Natural killer cell treated with Interleukin-12 subunit alpha and Interleukin-12 subunit beta and Interleukin-15 and Interleukin-18, amount 100 ng/mL, for 72 hours (primary cell): ENCODE results near the gene GAB3. TPM values are rescaled to one million over a fixed set of nuclear protein-coding genes. Genes with fewer than 3 reads are reported as not detected.

Source experiments
- ATAC-seq, 2 donors: fragments of 150-1000 bp; cut with Tn5 transposase in 1 of 2; sonication (Bioruptor Pico), chemical (Tn5 transposase) in 1 of 2; 2 replicates each; pipeline ENCODE4 v1.10.0; 2021
- DNase-seq: peaks from one replicate; pipeline ENCODE4 v3.0.0; 2022; ENCODE audit warnings: low spot score
- H3K27ac Mint-ChIP-seq, 2 donors: 1 replicate in 1 of 2; 2 replicates in 1 of 2; pipeline ENCODE4 v1.8.0; 2022; ENCODE audit warnings: mixed read lengths in 2 of 2, mild to moderate bottlenecking in 1 of 2, moderate library complexity in 1 of 2
- H3K27me3 Mint-ChIP-seq, 2 donors: 1 replicate in 1 of 2; 2 replicates in 1 of 2; pipeline ENCODE4 v1.8.0; 2022; ENCODE audit warnings: mixed read lengths in 2 of 2
- H3K36me3 Mint-ChIP-seq: one replicate; pipeline ENCODE4 v1.8.0; 2022; ENCODE audit warnings: mixed read lengths
- H3K4me1 Mint-ChIP-seq, 2 donors: 1 replicate in 1 of 2; 2 replicates in 1 of 2; pipeline ENCODE4 v1.8.0; 2022; ENCODE audit warnings: low read depth in 2 of 2, mixed read lengths in 2 of 2, mild to moderate bottlenecking in 1 of 2
- H3K4me3 Mint-ChIP-seq: one replicate; pipeline ENCODE4 v1.8.0; 2022; ENCODE audit warnings: mixed read lengths
- H3K9me3 Mint-ChIP-seq: 2 replicates; pipeline ENCODE4 v1.8.0; 2022; ENCODE audit warnings: mixed read lengths
- total RNA-seq, 2 donors: library from RNA; stranded (reverse); gene quantifications; one replicate each; pipeline ENCODE4 v1.2.3, GENCODE V29; 2022

Gene GAB3
- total RNA-seq, 2 donors from 2014 or later, result 20.3 to 28.3 TPM

DNA sequence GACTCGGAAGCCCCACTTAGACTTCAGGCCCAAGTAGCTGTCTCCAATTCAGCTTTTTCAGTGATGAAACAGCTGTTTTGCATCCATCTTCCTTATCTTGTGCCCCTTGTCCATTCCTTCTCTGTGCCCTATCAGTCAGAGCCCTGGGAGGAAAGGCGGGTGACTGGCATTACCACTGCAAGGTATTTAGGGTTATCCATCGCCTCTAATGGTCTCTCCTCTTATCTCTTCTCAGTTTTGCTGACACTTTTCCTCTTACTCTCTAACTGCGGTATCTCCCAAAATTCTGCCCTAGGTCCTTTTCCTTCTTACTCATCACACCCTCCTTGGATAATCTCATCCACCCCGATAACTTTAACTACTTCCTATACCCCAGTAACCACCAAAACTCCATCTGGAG is 13.7 kb downstream of the GAB3 start:
- H3K4me3 Mint-ChIP-seq, result peak overlapping the region; percentile 83
- H3K9me3 Mint-ChIP-seq, result no peaks in the 10 kb centered on the region
- DNase-seq (no peak), ATAC-seq (no peak)
- H3K27me3 Mint-ChIP-seq, result no peaks in the 10 kb centered on the region
- peak overlapping the region; percentile 95 to 99 for H3K27ac Mint-ChIP-seq
- H3K36me3 Mint-ChIP-seq, result peaks cover 10% of the 10 kb centered on the region
- peaks cover 64 to 79% of the 10 kb centered on the region in 2 donors for H3K4me1 Mint-ChIP-seq

DNA sequence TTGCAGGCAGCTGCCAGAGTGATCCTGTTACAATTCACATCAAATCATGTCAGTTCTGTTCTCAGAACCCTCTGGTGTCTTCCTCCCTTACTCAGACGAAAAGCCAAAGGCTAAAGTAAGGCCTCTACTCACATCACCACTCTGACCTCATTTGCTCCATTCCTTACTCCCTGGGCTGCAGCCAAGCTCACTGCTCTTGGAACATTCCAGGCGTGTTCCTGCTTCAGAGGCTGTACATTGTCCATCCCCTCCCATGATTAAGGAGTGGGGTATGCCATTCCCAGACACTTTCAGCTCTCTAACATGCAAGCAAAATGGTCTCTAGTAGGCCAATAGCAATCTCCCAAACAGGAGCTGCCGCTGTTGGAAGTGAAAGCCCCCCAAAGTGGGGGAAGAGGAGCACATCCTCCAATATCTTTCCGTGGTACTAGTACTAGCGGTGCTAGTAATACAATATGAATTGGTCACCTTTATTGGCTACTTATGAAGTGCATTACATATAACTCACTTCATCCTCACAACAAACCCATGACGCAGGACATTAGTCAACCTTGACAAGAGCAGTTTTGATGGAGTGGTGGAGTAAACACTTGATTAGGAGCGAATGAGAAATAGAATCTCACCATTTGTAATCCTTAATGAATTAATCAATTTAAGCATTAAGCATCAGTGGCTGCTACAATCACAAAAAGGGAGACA is 15.0 kb downstream of the GAB3 start:
- Mint-ChIP-seq H3K4me1 (peaks cover 69 to 92% of the 10 kb centered on the region in 2 donors), H3K27ac (peak overlapping the region; percentile 95 to 99), H3K4me3 (peak overlapping the region; percentile 83), H3K9me3 (no peaks in the 10 kb centered on the region), H3K36me3 (peaks cover 10% of the 10 kb centered on the region), H3K27me3 (no peaks in the 10 kb centered on the region)
- ATAC-seq (no peak), DNase-seq (no peak)

DNA sequence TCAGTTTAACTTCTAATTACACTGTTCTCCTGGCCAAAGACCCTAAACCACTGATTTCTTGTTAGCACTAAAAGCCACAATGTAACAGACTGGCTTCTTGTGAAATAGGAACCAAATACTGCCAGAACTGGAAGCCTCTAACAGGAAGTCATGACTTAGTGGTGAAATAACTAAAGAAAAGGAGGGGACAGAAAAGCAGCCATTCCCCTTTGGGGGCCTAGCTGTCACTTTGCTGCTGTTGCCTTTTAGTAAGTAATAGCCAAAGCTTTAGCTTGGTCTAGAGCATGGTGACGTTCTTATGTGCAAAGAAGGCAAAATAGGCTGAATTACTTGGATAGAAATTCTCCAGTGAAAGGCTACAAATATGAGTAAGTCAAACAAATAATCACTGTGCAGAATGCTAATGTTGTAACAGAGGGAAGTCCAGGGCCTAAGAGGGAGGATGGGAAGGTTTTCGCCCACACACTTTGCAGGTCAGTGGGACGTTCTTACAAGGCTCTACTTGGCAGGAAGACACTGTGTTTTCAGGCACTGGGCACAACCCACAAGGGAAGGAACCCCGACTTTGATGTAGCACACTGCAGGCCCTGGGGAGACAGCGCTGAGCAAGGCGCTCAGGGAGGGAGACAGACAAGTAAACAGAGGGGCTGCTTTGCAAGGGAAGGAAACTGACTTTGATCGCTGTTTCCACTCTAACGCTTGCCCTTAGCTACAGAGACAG is 16.7 kb downstream of the GAB3 start:
- Mint-ChIP-seq H3K4me3 (peak overlapping the region; percentile 83), H3K36me3 (peaks cover 10% of the 10 kb centered on the region), H3K4me1 (peaks cover 75 to 96% of the 10 kb centered on the region in 2 donors), H3K27me3 (no peaks in the 10 kb centered on the region), H3K27ac (peak overlapping the region; percentile 95 to 99), H3K9me3 (no peaks in the 10 kb centered on the region)
- DNase-seq (peak; percentile 76), ATAC-seq (peak; percentile 62 to 76)

DNA sequence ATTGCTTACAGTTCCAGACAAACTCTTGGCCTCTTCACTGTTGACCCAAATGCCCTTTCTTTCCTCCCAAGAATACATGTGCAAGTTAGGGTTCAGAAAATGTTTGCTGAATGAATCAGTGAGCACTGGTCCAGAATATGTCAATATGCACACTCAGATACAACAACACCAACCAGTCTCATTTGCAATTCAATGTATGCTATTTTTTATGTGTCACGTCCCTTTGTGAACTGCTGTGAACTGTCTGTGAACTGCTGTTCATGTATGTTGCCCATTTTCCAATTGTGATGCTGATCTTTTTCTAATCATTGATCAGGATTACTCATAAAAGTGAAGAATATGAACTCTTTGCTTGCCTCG is 17.8 kb downstream of the GAB3 start:
- no peaks in the 10 kb centered on the region for H3K9me3 Mint-ChIP-seq
- peaks cover 80 to 96% of the 10 kb centered on the region in 2 donors for H3K4me1 Mint-ChIP-seq
- peaks cover 10% of the 10 kb centered on the region for H3K36me3 Mint-ChIP-seq
- no peaks in the 10 kb centered on the region for H3K27me3 Mint-ChIP-seq
- ATAC-seq, result peak in 1 of 2 donors; percentile 45
- peak overlapping the region; percentile 83 for H3K4me3 Mint-ChIP-seq
- H3K27ac Mint-ChIP-seq, result peak overlapping the region; percentile 95 to 99
- no peak for DNase-seq

DNA sequence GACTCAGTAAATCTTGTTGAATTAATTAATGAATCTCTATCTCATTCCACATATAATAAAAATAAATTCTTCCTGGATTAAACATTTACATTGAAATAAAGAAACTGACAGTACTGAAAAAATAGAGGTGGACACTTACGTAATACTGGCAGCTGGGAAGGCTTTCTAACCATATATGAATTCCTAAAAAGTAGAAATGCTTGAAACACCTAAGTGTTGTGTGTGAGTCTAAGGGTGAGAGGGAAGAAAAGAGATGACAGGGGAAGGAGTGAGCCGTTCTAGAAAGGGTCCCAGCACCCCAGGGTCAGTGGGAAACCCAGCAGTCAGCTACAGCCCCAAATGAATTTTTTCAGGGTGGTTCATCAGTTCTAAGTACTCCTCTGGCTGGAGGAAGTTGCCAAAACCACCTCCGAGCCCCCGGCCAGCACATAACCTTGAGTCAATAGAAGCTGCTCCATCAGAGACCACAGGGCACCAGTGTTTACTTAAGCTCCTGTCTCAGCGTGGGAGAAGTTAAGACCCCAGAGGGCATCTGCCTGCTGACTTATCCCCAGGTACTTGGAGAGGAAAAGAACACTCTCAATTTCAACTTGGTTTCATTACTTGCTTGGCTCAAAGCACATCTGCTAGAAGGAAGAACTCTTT is 18.3 kb downstream of the GAB3 start:
- ATAC-seq (peak; percentile 26 to 42), DNase-seq (peak; percentile 73)
- peaks cover 10% of the 10 kb centered on the region for H3K36me3 Mint-ChIP-seq
- peak overlapping the region; percentile 95 to 99 for H3K27ac Mint-ChIP-seq
- peaks cover 78 to 97% of the 10 kb centered on the region in 2 donors for H3K4me1 Mint-ChIP-seq
- peak overlapping the region; percentile 83 for H3K4me3 Mint-ChIP-seq
- no peaks in the 10 kb centered on the region for H3K27me3 Mint-ChIP-seq
- no peaks in the 10 kb centered on the region for H3K9me3 Mint-ChIP-seq

DNA sequence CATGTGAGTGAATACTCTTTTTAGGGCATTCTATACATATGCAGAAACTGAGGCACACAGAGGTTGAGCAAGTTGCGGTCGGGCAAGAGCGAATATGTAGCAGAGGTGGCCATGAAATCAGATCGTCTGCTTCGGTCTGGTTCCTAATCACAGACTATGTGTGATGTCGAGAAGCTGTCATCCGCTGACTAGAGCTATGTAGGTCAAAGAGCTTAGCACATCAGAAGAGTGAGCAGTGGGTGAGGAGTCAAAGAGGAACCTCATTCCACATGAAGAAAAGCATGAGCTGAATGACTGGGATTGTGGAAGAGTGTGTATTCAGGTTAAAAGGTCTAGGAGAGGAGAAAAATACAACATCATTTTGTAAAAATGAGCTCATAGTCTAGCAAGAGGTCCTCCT is 19.0 kb downstream of the GAB3 start:
- H3K36me3 Mint-ChIP-seq, result peaks cover 9% of the 10 kb centered on the region
- no peaks in the 10 kb centered on the region for H3K9me3 Mint-ChIP-seq
- ATAC-seq (peak; percentile 76 to 78), DNase-seq (peak; percentile 71)
- peaks cover 78 to 97% of the 10 kb centered on the region in 2 donors for H3K4me1 Mint-ChIP-seq
- H3K27ac Mint-ChIP-seq, result peak overlapping the region; percentile 95 to 99
- H3K27me3 Mint-ChIP-seq, result peaks cover 0 to 2% of the 10 kb centered on the region in 2 donors
- peak overlapping the region; percentile 83 for H3K4me3 Mint-ChIP-seq

DNA sequence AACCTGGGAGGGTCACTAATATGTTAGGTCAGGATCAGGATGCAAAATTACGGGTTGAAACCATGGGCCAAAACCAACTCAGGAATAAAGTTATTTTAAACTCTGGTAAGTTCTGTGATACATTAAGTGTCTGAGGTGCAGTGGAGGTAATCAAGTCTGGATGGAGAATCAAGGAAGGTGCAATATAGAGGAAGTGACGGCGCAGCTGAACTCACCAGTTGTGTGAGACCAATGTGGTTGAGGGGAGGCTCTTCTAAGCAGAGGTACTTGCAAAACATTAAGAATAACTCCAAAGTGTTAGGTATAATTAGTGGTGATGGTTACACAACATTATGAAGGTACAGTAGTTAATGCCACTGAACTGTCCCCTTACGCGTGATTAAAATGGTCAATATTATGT is 19.7 kb downstream of the GAB3 start:
- Mint-ChIP-seq H3K4me1 (peaks cover 78 to 97% of the 10 kb centered on the region in 2 donors), H3K9me3 (no peaks in the 10 kb centered on the region), H3K27me3 (peaks cover 0 to 2% of the 10 kb centered on the region in 2 donors), H3K36me3 (peaks cover 7% of the 10 kb centered on the region), H3K4me3 (peak overlapping the region; percentile 83), H3K27ac (peak overlapping the region; percentile 95 to 99)
- DNase-seq, result no peak
- ATAC-seq, result peak; percentile 61 to 63

DNA sequence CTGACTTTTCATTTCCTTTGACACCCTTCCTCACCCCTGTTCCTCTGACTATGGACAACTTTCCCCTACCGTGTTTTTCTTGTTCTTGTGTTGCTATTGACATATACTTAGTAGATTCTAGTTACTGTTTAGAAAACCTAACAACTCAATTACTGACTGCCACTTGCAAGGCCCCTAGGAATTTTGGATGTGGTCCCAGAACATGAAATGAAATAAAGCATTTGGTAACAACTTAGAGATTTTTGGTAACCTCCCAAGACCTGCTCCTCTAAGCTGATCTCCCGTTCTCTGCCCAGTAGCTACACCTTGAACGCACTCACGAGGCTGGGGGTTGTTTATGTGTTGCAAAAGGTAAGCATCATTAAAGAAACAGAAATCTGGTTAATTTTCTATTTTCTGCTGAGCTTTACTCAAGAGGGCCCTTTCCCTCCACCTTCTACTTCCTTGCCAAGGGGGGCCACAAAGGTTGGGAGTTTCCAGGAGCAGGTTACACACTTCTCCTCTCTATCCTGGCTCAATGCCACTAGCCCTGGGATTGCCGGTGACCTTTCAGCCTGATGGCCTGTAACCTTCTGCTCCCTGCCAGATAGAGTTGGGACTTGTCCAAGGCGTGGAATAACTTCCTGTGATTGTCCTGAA is 20.5 kb downstream of the GAB3 start:
- Mint-ChIP-seq H3K4me3 (peak overlapping the region; percentile 83), H3K9me3 (no peaks in the 10 kb centered on the region), H3K36me3 (peaks cover 14% of the 10 kb centered on the region), H3K4me1 (peaks cover 78 to 97% of the 10 kb centered on the region in 2 donors), H3K27ac (peak overlapping the region; percentile 95 to 99), H3K27me3 (peaks cover 0 to 2% of the 10 kb centered on the region in 2 donors)
- no peak for DNase-seq
- ATAC-seq, result no peak

DNA sequence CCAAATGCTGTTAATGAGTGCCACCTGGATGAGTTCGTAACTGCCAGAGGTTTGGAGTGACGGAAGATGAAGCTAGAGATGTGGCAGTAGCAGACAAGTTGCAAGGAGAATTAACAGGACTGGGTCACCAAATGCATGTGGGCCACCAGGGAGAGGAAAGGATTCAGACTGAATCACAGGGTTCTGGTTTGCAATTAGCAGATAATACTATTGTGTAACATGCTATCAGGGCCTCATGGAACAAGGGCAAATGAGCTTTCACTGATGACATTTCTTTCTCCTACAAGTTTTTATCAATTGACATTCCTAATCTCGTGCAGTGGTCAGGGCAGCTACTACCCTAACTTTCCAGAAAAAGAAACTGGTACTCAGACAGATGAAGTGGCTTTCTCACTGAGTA is 21.4 kb downstream of the GAB3 start:
- peak overlapping the region; percentile 95 to 99 for H3K27ac Mint-ChIP-seq
- DNase-seq, result no peak
- peak overlapping the region; percentile 83 for H3K4me3 Mint-ChIP-seq

DNA sequence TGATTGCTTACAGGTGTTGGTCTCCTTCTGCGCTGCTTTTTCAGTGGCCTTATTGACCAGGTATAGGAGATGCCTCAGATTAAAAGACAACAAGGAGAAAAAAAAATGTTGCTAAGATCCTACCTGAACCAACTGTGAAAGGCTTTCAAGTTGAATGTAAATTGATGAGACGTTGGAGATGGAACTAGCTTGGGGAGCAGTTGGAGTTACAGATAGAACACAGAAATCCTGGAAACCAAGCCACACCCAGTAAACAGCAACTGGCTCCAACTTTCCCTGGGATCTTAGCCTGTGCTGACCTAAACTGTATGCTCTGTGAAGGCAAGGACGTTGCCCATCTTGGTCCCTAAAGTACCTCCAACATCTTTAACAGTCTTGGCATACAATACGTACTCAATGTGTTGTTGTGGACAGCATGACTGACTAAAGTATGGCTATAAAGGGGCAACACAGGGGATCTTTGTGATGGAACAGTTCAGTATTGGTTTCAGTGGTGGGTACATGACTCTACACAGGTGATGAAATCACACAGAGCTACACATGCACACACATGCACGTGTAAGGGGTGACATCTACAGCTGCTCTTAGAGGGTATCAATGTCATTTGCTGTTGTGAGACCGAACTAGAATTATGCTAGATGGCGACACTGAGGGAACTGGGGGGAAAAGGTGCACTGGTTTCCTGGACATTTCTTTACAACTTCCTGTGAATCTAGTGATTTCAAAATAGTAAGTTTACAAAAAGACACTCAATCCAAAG is 22.3 kb downstream of the GAB3 start:
- peaks cover 14% of the 10 kb centered on the region for H3K36me3 Mint-ChIP-seq
- no peak for DNase-seq
- peaks cover 0 to 2% of the 10 kb centered on the region in 2 donors for H3K27me3 Mint-ChIP-seq
- peak; percentile 40 to 46 for ATAC-seq
- no peaks in the 10 kb centered on the region for H3K9me3 Mint-ChIP-seq
- peak overlapping the region; percentile 95 to 99 for H3K27ac Mint-ChIP-seq
- H3K4me3 Mint-ChIP-seq, result peak overlapping the region; percentile 83
- peaks cover 76 to 93% of the 10 kb centered on the region in 2 donors for H3K4me1 Mint-ChIP-seq

More for the DNA sequence above, 21.4 kb downstream of the GAB3 start:
- Mint-ChIP-seq H3K4me1 (peaks cover 80 to 97% of the 10 kb centered on the region in 2 donors), H3K27me3 (peaks cover 0 to 2% of the 10 kb centered on the region in 2 donors), H3K9me3 (no peaks in the 10 kb centered on the region), H3K36me3 (peaks cover 14% of the 10 kb centered on the region)
- ATAC-seq, result no peak

DNA sequence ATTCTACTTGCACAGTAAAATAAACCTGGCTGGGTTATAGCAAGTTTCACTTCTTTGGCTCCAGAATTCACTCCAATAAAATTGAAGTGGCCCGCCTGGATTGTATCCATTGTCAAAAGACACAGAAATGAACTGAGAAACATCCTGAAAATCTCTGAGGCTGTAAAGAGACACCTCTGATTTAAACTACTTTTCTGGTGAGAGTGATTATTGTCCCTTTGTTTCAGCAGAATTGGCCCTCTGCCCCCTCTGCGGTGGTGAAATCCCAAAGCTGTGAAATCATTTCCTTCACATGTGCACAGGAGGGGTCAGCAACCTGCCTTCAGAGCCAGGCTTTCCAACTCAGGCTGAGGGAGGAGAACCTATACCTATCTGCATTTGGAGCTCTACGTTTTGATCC is 23.0 kb downstream of the GAB3 start:
- H3K36me3 Mint-ChIP-seq, result peaks cover 14% of the 10 kb centered on the region
- H3K27ac Mint-ChIP-seq, result peak overlapping the region; percentile 95 to 99

DNA sequence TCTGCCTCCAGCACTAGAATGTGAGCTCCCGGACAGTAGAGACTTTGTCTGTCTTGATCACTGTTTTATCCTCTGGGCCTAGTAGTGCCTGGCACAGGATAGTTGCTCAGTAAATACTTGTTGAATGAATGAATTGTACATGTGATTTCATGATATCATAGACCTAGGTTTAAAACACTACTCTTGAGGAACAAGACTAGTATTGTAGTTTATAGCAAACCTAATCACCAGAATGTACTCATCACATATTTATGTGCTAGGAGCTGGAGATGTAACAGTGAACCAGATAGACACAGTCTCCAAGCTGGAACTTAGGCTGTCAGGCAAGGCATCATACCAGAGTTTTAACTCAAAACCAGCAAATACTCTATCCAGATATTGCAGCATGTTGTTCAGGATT is 23.5 kb downstream of the GAB3 start:
- peaks cover 14% of the 10 kb centered on the region for H3K36me3 Mint-ChIP-seq
- no peak for DNase-seq
- H3K27ac Mint-ChIP-seq, result peak overlapping the region; percentile 95 to 99
- H3K4me1 Mint-ChIP-seq, result peaks cover 73 to 94% of the 10 kb centered on the region in 2 donors
- peak overlapping the region; percentile 79 for H3K4me3 Mint-ChIP-seq
- no peaks in the 10 kb centered on the region for H3K9me3 Mint-ChIP-seq
- no peak for ATAC-seq
- peaks cover 0 to 2% of the 10 kb centered on the region in 2 donors for H3K27me3 Mint-ChIP-seq

More for the DNA sequence above, 23.0 kb downstream of the GAB3 start:
- H3K4me3 Mint-ChIP-seq, result peak overlapping the region; percentile 83
- H3K4me1 Mint-ChIP-seq, result peaks cover 77 to 93% of the 10 kb centered on the region in 2 donors
- H3K27me3 Mint-ChIP-seq, result peaks cover 0 to 2% of the 10 kb centered on the region in 2 donors
- ATAC-seq, result no peak
- no peaks in the 10 kb centered on the region for H3K9me3 Mint-ChIP-seq
- no peak for DNase-seq
